Activated CD4-positive, alpha-beta T cell treated with anti-CD3 and anti-CD28 coated beads for 1 hour (primary cell): ENCODE results near the gene APOC3.

Source experiments
- DNase-seq: peaks from one replicate; pipeline ENCODE4 v3.0.0-alpha.2; 2020

The APOC3 gene

GRCh38 chr11:116852261-116853031 is 22.7 kb downstream of the APOC3 start:
- no peak for DNase-seq

- peak; percentile 28 for DNase-seq
These were observed 23.9 kb downstream of the APOC3 start for GRCh38 chr11:116853461-116854073.

- DNase-seq = no peak
These were observed 25.7 kb downstream of the APOC3 start for GRCh38 chr11:116855413-116855812.

GRCh38 chr11:116856423-116856822 is 26.7 kb downstream of the APOC3 start:
- DNase-seq = no peak

GRCh38 chr11:116857316-116857715 is 27.6 kb downstream of the APOC3 start:
- no peak for DNase-seq

- no peak for DNase-seq
These were observed 28.2 kb downstream of the APOC3 start for GRCh38 chr11:116857936-116858335.

GRCh38 chr11:116859175-116859574 is 29.5 kb downstream of the APOC3 start:
- DNase-seq = no peak

GRCh38 chr11:116860303-116860702 is 30.6 kb downstream of the APOC3 start:
- DNase-seq = no peak

- no peak for DNase-seq
These were observed 31.8 kb downstream of the APOC3 start for GRCh38 chr11:116861539-116861938.

- DNase-seq = no peak
These were observed 32.5 kb downstream of the APOC3 start for GRCh38 chr11:116862185-116862584.

GRCh38 chr11:116862951-116863350 is 33.2 kb downstream of the APOC3 start:
- no peak for DNase-seq

- DNase-seq = no peak
These were observed 34.8 kb downstream of the APOC3 start for GRCh38 chr11:116864531-116864930.

GRCh38 chr11:116865696-116866095 is 36.0 kb downstream of the APOC3 start:
- no peak for DNase-seq

- no peak for DNase-seq
These were observed 37.2 kb downstream of the APOC3 start for GRCh38 chr11:116866804-116867455.

- DNase-seq = no peak
These were observed 37.9 kb downstream of the APOC3 start for GRCh38 chr11:116867619-116868018.

- no peak for DNase-seq
These were observed 38.4 kb downstream of the APOC3 start for GRCh38 chr11:116868066-116868465.

GRCh38 chr11:116869610-116870009 is 39.9 kb downstream of the APOC3 start:
- no peak for DNase-seq

GRCh38 chr11:116870054-116870453 is 40.3 kb downstream of the APOC3 start:
- DNase-seq = no peak

- no peak for DNase-seq
These were observed 41.5 kb downstream of the APOC3 start for GRCh38 chr11:116871248-116871647.

- DNase-seq = no peak
These were observed 43.7 kb downstream of the APOC3 start for GRCh38 chr11:116873381-116873780.

- no peak for DNase-seq
These were observed 44.5 kb downstream of the APOC3 start for GRCh38 chr11:116874251-116874650.

- no peak for DNase-seq
These were observed 45.5 kb downstream of the APOC3 start for GRCh38 chr11:116875194-116875593.

- no peak for DNase-seq
These were observed 46.9 kb downstream of the APOC3 start for GRCh38 chr11:116876656-116877055.
